ENCODE data around the gene KPNA2.
A peak's percentile ranks its signal among the peaks of the same experiment; 100 is the strongest.

DNA sequence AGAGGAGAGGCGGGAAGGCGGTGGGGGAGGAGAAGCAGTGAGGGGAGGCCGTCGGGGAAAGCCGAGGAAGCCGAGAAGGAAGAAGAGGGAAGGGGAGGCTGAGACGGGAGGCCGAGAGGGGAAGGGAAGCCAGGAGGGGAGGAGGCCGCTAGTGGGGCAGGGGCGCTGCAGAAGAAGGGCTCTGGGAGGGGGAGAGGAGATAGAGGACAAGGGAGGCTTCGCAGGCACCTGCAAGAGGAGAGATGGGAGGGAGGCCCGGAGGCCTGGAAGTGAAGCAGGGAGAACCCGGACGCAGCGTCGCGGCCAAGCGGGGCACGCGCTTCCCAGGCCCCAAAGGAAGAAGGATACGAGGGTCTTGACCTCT lies 41.6 kb upstream of the KPNA2 start:
- TF ChIP-seq, protein P1, sequence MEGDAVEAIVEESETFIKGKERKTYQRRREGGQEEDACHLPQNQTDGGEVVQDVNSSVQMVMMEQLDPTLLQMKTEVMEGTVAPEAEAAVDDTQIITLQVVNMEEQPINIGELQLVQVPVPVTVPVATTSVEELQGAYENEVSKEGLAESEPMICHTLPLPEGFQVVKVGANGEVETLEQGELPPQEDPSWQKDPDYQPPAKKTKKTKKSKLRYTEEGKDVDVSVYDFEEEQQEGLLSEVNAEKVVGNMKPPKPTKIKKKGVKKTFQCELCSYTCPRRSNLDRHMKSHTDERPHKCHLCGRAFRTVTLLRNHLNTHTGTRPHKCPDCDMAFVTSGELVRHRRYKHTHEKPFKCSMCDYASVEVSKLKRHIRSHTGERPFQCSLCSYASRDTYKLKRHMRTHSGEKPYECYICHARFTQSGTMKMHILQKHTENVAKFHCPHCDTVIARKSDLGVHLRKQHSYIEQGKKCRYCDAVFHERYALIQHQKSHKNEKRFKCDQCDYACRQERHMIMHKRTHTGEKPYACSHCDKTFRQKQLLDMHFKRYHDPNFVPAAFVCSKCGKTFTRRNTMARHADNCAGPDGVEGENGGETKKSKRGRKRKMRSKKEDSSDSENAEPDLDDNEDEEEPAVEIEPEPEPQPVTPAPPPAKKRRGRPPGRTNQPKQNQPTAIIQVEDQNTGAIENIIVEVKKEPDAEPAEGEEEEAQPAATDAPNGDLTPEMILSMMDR (IDR thresholded peaks at IDR 0.05 in 8 of 11, conservative IDR thresholded peaks at IDR 0.05 in 3 of 11): no peak
- TF ChIP-seq POLR2AphosphoS5 (IDR thresholded peaks at IDR 0.05): peak in 1 of 3 donors; percentile 14
- no peak for TF ChIP-seq POLR2A (IDR thresholded peaks at IDR 0.05)
